HG03103 (cell line): ENCODE data around the gene DAB2IP.
"Not testable (repeated sequence)": the region's sequence is repeated elsewhere in the genome, so short reads cannot be mapped to it uniquely, and the experiment has no call there.

Experiments
- ATAC-seq: cut with Tn5 transposase; IDR thresholded peaks from one replicate; pipeline ENCODE4 v1.9.1; 2021; ENCODE audit warnings: low read depth; ENCODE audit not compliant: unreplicated experiment

DAB2IP gene

GRCh38 chr9:121641224-121641611 is 10.2 kb upstream of the DAB2IP start:
- no peak for ATAC-seq

GRCh38 chr9:121642758-121643157 is 8.7 kb upstream of the DAB2IP start:
- ATAC-seq, result no peak

GRCh38 chr9:121643473-121643872 is 8.0 kb upstream of the DAB2IP start:
- no peak for ATAC-seq

- ATAC-seq, result not testable (repeated sequence)
Observed at GRCh38 chr9:121644040-121644439, 7.4 kb upstream of the DAB2IP start.

DNA sequence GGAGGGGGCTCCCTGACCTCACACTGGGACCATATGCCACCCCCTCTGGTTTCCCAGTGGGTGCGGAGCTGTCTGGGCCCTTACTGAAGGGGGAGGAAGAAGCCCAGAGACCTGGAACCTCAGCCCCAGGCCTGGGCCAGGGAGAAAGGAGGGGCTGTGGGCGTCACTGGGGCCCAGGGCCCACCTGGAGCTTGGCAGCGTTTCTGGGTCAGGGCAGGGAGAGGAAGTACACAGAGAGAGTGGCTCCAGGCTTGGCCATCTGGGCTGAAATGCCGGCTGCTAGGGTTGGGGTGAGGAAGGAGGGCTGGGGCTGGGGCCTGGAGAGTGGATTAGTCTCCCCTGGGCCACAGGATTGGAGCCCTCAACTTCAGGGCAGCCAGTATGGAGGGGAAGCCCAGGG is 6.4 kb upstream of the DAB2IP start:
- ATAC-seq, result no peak

DNA sequence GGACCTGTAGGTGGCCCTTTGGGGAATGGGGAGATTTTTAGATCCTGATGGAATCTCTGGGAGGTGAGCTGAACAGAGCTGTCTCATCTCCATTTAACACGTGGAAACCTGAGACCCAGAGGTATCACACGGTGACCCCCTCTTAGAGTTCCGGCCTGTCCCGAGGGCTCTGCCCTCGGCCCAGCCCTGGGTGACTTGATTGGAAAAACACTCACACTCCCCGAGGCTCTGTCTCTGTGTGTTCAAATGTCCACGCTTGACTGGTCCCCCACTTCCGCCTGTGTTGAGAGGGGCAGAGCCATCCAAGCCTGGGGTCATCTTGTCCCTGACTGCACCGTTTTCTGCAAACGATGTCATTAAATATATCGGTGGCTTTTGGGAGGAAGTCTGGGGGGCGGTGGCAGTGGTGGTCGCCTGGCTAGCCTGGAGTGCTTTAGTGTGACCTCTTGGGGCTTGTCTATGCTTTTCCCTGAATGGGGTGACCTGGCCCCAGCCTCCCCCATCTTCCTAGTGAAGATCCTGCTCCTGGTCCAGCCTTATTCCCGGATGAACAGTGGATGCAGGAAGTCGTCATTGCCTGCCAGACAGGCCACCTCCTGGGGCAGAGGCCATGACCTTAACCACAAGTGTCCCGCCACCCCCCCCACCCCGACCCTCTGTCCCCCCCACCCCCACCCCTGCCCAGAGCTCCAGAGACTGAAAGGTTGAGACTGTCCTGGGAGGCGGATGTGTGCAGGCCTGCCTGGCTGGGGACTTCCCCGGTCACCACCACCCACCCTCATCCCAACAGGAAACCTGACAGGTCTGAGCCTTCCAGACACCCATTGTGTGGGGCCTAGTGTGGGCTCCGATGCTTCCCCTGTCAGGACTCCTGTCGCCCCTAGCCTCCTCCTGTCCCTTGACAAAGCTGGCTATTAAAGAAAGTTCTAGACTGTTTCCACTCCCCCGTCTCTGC is 5.3 kb upstream of the DAB2IP start:
- no peak for ATAC-seq

GRCh38 chr9:121646992-121647391 is 4.4 kb upstream of the DAB2IP start:
- no peak for ATAC-seq

GRCh38 chr9:121648172-121648571 is 3.3 kb upstream of the DAB2IP start:
- ATAC-seq, result no peak

GRCh38 chr9:121648799-121649198 is 2.6 kb upstream of the DAB2IP start:
- no peak for ATAC-seq

DNA sequence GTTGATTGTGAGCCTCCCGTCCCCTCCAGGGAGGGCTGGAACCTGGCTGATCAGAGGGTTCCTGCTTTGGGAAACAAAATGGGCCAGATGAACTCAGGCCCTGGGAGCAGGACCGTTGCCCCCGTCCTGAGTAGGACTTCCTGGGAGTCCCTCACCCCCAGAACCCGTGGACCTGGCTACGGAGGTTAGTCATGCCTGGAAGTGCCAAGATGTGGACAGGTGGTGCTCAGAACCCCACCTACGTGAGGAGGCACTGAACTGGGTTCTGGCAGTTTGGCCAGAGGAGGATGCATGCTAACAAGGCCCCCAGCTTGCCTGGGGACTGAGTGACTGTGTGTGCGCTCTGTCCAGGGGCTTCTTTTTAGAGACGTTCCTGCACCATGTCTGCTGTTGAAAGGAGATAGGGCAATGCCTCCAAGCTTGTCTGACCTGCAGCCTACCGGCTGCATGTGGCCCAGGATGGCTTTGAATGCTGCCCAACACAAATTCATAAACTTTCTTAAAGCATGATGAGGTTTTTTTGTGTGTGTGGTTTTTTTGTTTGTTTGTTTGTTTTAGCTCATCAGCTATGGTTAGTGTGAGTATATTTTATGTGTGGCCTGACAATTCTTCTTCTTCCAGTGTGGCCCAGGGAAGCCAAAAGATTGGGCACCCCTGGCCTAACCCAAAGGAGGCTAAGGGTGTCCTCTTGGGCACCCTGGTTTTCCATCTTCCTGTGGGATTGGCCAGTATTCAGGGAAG is 1.8 kb upstream of the DAB2IP start:
- no peak for ATAC-seq

GRCh38 chr9:121650217-121651007 is 1.0 kb upstream of the DAB2IP start:
- no peak for ATAC-seq

DNA sequence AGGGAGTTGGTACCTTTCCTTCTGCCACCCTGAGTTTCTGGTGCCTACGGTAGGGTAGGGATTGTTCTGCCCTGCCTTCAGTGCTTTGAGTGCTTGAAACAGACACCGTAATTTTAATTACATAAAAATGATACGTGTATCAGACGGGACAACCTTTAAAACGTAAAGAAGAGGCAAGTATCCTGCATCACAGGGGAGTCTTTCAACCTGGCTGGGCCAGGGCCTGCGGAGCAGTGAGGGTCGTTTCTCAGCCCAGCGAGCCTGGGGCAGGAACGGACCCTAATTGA is 483 bp upstream of the DAB2IP start:
- ATAC-seq, result no peak

GRCh38 chr9:121652021-121652837 is 795 bp downstream of the DAB2IP start:
- no peak for ATAC-seq

DNA sequence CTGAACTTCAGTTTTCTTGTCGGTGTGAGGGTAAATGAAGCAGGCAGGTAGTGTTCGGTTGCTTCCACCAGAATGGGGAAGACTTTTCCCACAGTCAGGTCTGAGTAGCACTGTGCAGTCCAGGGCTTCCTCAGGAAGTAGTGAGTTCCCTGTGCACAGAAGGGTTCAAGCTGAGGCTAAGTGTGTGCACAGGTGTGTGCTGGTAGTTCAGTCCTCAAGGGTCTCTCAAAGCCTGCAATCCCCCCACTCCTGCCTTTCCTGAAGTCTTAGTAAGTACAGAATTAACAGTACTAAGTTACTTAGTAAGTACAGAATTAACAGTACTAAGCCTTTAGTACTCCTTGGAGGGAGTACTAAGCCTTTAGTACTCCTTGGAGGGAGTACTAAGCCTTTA is 1.4 kb downstream of the DAB2IP start:
- ATAC-seq, result no peak

GRCh38 chr9:121654499-121655140 is 3.2 kb downstream of the DAB2IP start:
- ATAC-seq, result no peak

- no peak for ATAC-seq
Observed at GRCh38 chr9:121655231-121655755, 3.9 kb downstream of the DAB2IP start.

DNA sequence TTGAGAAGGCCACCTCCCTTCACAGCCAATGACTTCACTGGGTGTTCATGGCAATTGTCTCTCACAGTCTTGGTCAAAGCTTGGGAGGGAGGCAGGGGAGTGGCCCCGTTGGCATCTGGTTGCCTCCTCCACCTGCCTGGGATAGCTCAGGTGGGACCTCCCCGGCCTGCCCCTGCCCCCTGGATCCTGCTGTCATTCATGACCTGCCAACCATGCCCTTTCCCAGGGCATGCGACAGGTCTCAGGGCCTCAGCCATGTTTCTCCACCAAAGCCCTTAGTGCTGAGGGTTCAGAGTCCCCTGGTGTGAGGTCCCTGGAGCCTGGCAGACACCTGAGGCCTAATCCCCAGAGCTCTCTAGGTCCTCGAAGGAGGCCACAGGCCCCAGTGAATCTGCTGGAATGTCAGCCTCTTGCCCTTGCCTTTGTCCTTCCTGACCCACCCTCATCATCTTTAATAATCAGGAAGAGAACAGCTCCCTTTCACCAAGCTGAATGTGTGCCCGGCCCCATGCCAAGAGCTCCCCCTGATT is 5.6 kb downstream of the DAB2IP start:
- no peak for ATAC-seq

DNA sequence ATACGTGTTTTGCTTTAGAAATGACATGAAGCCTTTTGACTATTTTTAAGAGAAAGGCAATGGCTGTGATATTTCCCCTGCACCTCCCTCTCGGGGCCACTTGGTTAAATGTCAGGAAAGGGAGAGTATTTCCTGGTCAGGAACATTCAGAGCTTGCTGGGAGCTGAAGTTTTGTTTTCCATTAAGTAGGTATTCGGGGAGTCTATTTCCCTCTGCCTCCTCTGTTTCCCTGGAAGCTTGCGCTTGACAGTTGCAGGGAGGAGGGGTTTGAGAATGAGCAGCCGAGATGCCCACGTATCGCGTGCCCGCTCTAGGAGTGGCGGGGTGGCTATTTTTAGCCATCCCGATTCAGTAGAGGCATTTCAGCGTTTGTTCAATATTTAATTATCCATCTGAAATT is 6.7 kb downstream of the DAB2IP start:
- no peak for ATAC-seq

GRCh38 chr9:121658591-121658990 is 7.2 kb downstream of the DAB2IP start:
- no peak for ATAC-seq
